Subcutaneous abdominal adipose tissue (tissue), 5 donors: ENCODE measurements around the gene IFNL1.
"Not testable (repeated sequence)": the region's sequence is repeated elsewhere in the genome, so short reads cannot be mapped to it uniquely, and the experiment has no call there.

Source experiments
- H3K27ac ChIP-seq: one replicate; pipeline ENCODE4 v1.7.0; 2013; ENCODE audit warnings: low read depth, mild to moderate bottlenecking, inconsistent platforms, low read length, moderate library complexity
- H3K27me3 ChIP-seq, 5 donors: one replicate each; pipeline ENCODE4 v1.7.0; 2013; ENCODE audit warnings: low read length in 5 of 5, inconsistent platforms in 1 of 5; ENCODE audit not compliant: control insufficient read depth in 5 of 5, insufficient read depth in 4 of 5
- H3K36me3 ChIP-seq, 5 donors: one replicate each; pipeline ENCODE4 v1.7.0; 2013; ENCODE audit warnings: low read length in 5 of 5; ENCODE audit not compliant: control insufficient read depth in 5 of 5, insufficient read depth in 5 of 5
- H3K4me1 ChIP-seq, 5 donors: one replicate each; pipeline ENCODE4 v1.7.0; 2013; ENCODE audit warnings: low read length in 5 of 5, mild to moderate bottlenecking in 3 of 5, moderate library complexity in 1 of 5; ENCODE audit not compliant: control insufficient read depth in 5 of 5, insufficient read depth in 5 of 5
- H3K4me3 ChIP-seq, 5 donors: one replicate each; pipeline ENCODE4 v1.7.0; 2013; ENCODE audit warnings: low read length in 5 of 5, low read depth in 1 of 5
- H3K9ac ChIP-seq, 5 donors: one replicate each; pipeline ENCODE4 v1.7.0; 2013; ENCODE audit warnings: low read length in 5 of 5, mild to moderate bottlenecking in 4 of 5, moderate library complexity in 3 of 5
- H3K9me3 ChIP-seq, 5 donors: one replicate each; pipeline ENCODE4 v1.7.0; 2013; ENCODE audit warnings: low read length in 5 of 5; ENCODE audit not compliant: control insufficient read depth in 5 of 5
- donor health status: healthy.
- donor health status: healthy.
- donor health status: healthy.
- donor health status: healthy.
- donor health status: healthy.

IFNL1 gene

GRCh38 chr19:39340156-39340555, 43.9 kb downstream of the IFNL1 start:
- not testable (repeated sequence) for H3K27ac ChIP-seq, H3K9me3 ChIP-seq, H3K36me3 ChIP-seq, H3K27me3 ChIP-seq, H3K9ac ChIP-seq, H3K4me3 ChIP-seq
- H3K4me1 ChIP-seq: peaks cover 6 to 57% (median 36%) of the 10 kb centered on the region in 5 donors

GRCh38 chr19:39341129-39341718, 45.0 kb downstream of the IFNL1 start:
- Histone ChIP-seq H3K36me3 (peaks cover 0 to 8% (median 3%) of the 10 kb centered on the region in 5 donors), H3K27ac (peak overlapping the region; percentile 70), H3K4me1 (peaks cover 6 to 60% (median 45%) of the 10 kb centered on the region in 5 donors), H3K9ac (peak overlapping the region; percentile 57 to 96 (median 82)), H3K27me3 (no peaks in the 10 kb centered on the region), H3K4me3 (peak overlapping the region; percentile 74 to 99 (median 90)), H3K9me3 (no peaks in the 10 kb centered on the region)

- Histone ChIP-seq H3K27me3 (no peaks in the 10 kb centered on the region), H3K4me1 (peaks cover 6 to 54% (median 46%) of the 10 kb centered on the region in 5 donors), H3K27ac (peak within 1 kb of the TSS; percentile 70), H3K36me3 (peaks cover 0 to 12% (median 3%) of the 10 kb centered on the region in 5 donors), H3K4me3 (peak within 1 kb of the TSS; percentile 74 to 99 (median 90)), H3K9ac (peak within 1 kb of the TSS; percentile 57 to 96 (median 84)), H3K9me3 (no peaks in the 10 kb centered on the region)
Measured at GRCh38 chr19:39341719-39342604, 45.8 kb downstream of the IFNL1 start, which contains the start of gene SAMD4B. TSS of gene SAMD4B (plus strand) at chr19:39342421. CDS start at chr19:39356894, 14,473 bp downstream.

- Histone ChIP-seq H3K36me3 (peaks cover 0 to 16% (median 3%) of the 10 kb centered on the region in 5 donors), H3K27me3 (no peaks in the 10 kb centered on the region), H3K9ac (peak overlapping the region; percentile 17 to 84 (median 83)), H3K4me1 (peaks cover 6 to 49% (median 45%) of the 10 kb centered on the region in 5 donors), H3K9me3 (no peaks in the 10 kb centered on the region), H3K4me3 (peak overlapping the region; percentile 62 to 76 (median 72)), H3K27ac (peak overlapping the region; percentile 48)
Measured at GRCh38 chr19:39342647-39343305, 46.6 kb downstream of the IFNL1 start.

GRCh38 chr19:39345956-39346355, 49.7 kb downstream of the IFNL1 start:
- Histone ChIP-seq H3K4me1 (peaks cover 3 to 38% (median 38%) of the 10 kb centered on the region in 5 donors), H3K9me3 (no peaks in the 10 kb centered on the region), H3K4me3 (no peak overlapping the region), H3K9ac (peak overlapping the region in 2 of 5 donors; percentile 21 to 32), H3K27me3 (no peaks in the 10 kb centered on the region), H3K36me3 (peaks cover 8 to 39% (median 11%) of the 10 kb centered on the region in 5 donors), H3K27ac (no peak overlapping the region)

GRCh38 chr19:39347332-39348164, 51.3 kb downstream of the IFNL1 start:
- Histone ChIP-seq H3K9me3 (no peaks in the 10 kb centered on the region), H3K9ac (peak overlapping the region in 1 of 5 donors; percentile 1), H3K4me3 (no peak overlapping the region), H3K4me1 (peaks cover 0 to 45% (median 41%) of the 10 kb centered on the region in 5 donors), H3K27me3 (no peaks in the 10 kb centered on the region), H3K27ac (no peak overlapping the region), H3K36me3 (peaks cover 8 to 52% (median 22%) of the 10 kb centered on the region in 5 donors)
